NB4 (cell line): ENCODE measurements around the gene NHEJ1.
A peak's percentile ranks its signal among the peaks of the same experiment; 100 is the strongest.

Source experiments
- DNase-seq: peaks from one replicate; pipeline ENCODE4 v3.0.0; 2010; ENCODE audit warnings: low read depth
- H3K4me3 ChIP-seq: one replicate; pipeline ENCODE4 v1.5.1; 2011; ENCODE audit warnings: mild to moderate bottlenecking, low read depth, low read length, moderate library complexity
- MYC ChIP-seq: IDR thresholded peaks from 2 replicates; pipeline ENCODE4 v1.6.1; 2011; ENCODE audit warnings: low read depth, low read length
- POLR2A ChIP-seq: IDR thresholded peaks from 2 replicates; pipeline ENCODE4 v1.6.1; 2011; ENCODE audit warnings: mild to moderate bottlenecking; ENCODE audit not compliant: insufficient read length; ENCODE audit errors: extremely low read depth
- TF ChIP-seq, protein P1 (sequence below): IDR thresholded peaks from one replicate; pipeline ENCODE4 v1.5.1; 2012; ENCODE audit warnings: low read depth, low read length
- TF ChIP-seq, protein P2 (sequence below): IDR thresholded peaks from 2 replicates; pipeline ENCODE4 v1.6.1; 2011; ENCODE audit warnings: low read depth, low read length

The NHEJ1 gene

DNA sequence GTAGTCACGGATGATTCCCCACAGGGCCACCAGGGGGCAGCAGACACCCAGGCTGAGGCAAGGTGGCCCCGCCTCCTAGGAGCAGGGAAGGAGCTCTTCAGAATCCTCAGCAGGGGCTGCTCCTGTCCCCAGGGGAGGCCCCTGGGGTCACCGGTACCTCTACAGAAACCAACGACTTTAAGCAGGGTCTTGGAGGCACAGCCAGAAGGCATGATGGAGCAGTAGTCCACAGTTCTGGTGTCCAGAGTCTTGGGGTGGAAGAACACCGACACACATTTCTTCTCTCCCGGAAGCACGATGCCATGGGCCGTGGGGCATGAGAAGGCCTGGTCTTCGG, 130.8 kb downstream of the NHEJ1 start:
- peak; percentile 81 for DNase-seq
- no peak overlapping the region for H3K4me3 ChIP-seq
- TF ChIP-seq, protein P1, sequence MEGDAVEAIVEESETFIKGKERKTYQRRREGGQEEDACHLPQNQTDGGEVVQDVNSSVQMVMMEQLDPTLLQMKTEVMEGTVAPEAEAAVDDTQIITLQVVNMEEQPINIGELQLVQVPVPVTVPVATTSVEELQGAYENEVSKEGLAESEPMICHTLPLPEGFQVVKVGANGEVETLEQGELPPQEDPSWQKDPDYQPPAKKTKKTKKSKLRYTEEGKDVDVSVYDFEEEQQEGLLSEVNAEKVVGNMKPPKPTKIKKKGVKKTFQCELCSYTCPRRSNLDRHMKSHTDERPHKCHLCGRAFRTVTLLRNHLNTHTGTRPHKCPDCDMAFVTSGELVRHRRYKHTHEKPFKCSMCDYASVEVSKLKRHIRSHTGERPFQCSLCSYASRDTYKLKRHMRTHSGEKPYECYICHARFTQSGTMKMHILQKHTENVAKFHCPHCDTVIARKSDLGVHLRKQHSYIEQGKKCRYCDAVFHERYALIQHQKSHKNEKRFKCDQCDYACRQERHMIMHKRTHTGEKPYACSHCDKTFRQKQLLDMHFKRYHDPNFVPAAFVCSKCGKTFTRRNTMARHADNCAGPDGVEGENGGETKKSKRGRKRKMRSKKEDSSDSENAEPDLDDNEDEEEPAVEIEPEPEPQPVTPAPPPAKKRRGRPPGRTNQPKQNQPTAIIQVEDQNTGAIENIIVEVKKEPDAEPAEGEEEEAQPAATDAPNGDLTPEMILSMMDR: peak; percentile 94
- TF ChIP-seq MYC (no peak), POLR2A (no peak)
- TF ChIP-seq, protein P2, sequence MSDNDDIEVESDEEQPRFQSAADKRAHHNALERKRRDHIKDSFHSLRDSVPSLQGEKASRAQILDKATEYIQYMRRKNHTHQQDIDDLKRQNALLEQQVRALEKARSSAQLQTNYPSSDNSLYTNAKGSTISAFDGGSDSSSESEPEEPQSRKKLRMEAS: no peak

DNA sequence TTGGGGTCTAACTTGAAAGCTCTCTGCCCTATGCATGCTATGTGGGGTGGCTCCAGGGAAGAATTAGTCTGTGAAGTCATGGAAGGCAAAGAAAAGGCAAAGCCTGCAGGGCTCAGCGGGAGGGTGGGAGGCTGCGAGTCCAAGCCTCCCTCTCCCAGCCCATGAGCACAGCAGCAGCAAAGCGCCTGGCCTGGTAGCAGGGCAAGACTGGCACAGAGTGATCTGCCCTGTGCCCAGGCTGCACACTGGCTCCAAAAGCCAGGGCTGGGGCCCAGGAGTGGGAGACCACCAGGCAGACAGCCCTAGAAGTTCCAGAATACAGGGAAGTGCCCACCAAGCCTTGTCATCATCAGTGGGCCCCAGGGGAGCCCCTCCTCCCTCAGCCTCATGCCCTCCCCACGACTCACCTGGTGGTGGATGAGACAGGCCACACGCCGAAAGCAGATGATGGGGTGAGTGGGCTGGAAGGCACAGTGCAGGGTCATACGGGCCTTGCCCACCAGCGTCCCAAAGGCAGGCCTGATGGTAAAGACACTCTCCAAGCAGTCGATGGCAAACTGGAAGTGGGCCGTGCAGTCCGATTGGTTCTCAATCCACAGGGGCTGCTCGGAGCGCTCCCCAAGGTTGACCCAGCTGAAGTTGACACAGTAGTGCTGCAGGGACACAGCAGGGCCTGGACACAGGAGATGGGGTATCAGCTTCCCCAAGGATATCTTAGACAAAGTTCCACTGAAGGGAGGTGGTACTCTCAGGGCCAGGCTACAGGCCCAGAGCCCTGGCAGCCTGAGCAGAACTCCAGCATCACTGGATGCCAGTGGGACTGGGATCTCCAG, 131.4 kb downstream of the NHEJ1 start:
- no peak overlapping the region for H3K4me3 ChIP-seq
- DNase-seq: no peak
- TF ChIP-seq, protein P1: no peak
- no peak for TF ChIP-seq POLR2A

DNA sequence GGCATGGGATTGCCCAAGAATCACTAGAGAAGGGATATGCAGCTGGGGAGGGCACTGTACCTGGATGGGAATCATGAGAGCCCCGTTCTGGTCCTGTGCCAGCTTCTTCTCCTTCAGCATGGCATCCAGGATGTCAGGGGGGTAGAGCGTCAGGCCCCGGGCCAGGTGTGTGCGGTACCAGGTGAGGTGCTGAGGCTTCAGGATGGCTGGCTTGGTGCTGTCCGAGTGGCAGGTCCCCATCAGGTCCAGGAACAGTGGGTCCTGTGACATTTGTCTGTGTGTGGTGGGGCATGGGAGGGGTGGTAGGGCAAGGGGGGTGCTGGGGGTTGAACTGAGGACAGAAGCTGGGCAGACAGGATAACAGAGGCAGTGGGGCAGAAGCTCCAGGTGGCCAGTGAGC, 132.5 kb downstream of the NHEJ1 start:
- TF ChIP-seq, protein P2: no peak
- TF ChIP-seq MYC (no peak), POLR2A (no peak)
- TF ChIP-seq, protein P1: no peak
- DNase-seq: no peak
- no peak overlapping the region for H3K4me3 ChIP-seq

DNA sequence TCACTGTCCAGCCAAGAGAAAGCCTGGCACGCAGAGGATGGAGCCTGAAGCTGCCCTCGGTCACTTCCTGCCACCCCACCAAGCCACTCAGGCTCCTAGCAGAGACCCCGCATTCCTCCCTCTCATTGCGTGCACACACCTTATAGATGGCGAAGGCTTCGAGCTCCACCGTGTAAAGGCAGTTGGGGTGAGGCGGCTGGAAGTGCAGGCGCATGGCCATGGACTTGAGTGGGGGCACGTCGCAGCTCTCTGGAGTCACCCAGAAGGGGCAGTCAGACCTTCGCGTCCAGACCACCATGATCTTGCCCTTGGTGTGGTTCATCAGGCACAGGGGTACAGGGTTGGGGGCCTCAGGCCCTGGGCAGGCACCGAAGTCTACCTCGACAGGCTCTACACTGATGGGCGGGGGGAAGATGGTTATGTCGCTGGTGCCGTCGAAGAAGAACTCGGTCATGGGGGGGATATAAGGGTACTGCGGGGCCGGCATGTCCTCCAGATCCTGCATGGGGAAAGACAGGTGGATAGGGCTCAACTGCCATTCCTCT, 133.0 kb downstream of the NHEJ1 start:
- no peak for DNase-seq
- TF ChIP-seq POLR2A: no peak
- TF ChIP-seq, protein P1: no peak
- no peak overlapping the region for H3K4me3 ChIP-seq

DNA sequence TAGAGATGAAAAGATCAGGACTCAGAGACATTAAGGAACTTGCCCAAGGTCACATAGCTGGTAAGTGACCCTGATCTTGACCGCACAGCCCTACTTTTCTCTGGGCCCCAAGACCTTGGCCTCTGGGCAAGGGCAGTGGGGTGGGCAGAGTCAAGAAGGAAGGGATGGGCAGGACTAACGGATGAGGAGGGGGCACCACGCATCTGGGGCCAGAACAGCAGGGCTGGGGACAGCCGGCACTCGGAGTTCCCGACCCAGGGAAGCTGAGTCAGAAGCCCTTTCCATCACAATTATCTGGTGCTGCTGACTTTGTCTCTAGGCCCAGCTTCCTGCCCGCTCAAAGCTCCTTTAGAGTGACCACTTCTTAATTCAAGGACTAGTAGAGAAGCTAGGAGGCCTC, 133.7 kb downstream of the NHEJ1 start:
- no peak for TF ChIP-seq POLR2A
- TF ChIP-seq MYC: no peak
- TF ChIP-seq, protein P2: no peak
- TF ChIP-seq, protein P1: no peak
- no peak overlapping the region for H3K4me3 ChIP-seq
- DNase-seq: no peak
